Spleen (tissue), 7 donors: ENCODE measurements around the gene DIP2C.

Experiments used
- CTCF ChIP-seq, 11 experiments: fragments of 200-600 bp in 7 of 11; fragments of 450-650 bp in 4 of 11; sonication (generic) in 4 of 11; IDR thresholded peaks in 8 of 11; conservative IDR thresholded peaks in 3 of 11; 1 replicate in 7 of 11; 2 replicates in 4 of 11; pipeline versions ENCODE4 v1.4.0 to v1.8.0; 2016 to 2021; ENCODE audit warnings: antibody characterized with exemption in 11 of 11, inconsistent platforms in 4 of 11, mild to moderate bottlenecking in 1 of 11
- POLR2A ChIP-seq, 3 donors: fragments of 450-650 bp; IDR thresholded peaks; one replicate each; pipeline ENCODE4 v1.5.1; 2017; ENCODE audit warnings: antibody characterized with exemption in 3 of 3, mild to moderate bottlenecking in 1 of 3
- POLR2AphosphoS5 ChIP-seq, 3 donors: sonication (generic); formaldehyde crosslinking; IDR thresholded peaks; one replicate each; pipeline ENCODE4 v1.5.1; 2017; ENCODE audit warnings: antibody characterized with exemption in 3 of 3
- donor health status: DM: no; HTN: no; CAD: no; lungs with moderate emphysema.
- donor health status: DM: no; HTN: no; CAD: no.
- donor health status: DM: no; HTN: no; CAD: no.

- TF ChIP-seq CTCF (IDR thresholded peaks at IDR 0.05 in 8 of 11, conservative IDR thresholded peaks at IDR 0.05 in 3 of 11), result no peak
- no peak for TF ChIP-seq POLR2A (IDR thresholded peaks at IDR 0.05)
- TF ChIP-seq POLR2AphosphoS5 (IDR thresholded peaks at IDR 0.05), result no peak
These were observed 300.8 kb downstream of the DIP2C start for GRCh38 chr10:388661-389045.
